Stimulated activated CD8-positive, alpha-beta memory T cell treated with anti-CD3 and anti-CD28 coated beads, Interleukin-12 subunit alpha, Interleukin-12 subunit beta, amount 100 ng/mL, for 1 hour (primary cell): ENCODE results near the gene VPS35.

Experiments
- DNase-seq: peaks from one replicate; pipeline ENCODE4 v3.0.0-alpha.2; 2020; ENCODE audit warnings: low read depth

VPS35 gene

DNA sequence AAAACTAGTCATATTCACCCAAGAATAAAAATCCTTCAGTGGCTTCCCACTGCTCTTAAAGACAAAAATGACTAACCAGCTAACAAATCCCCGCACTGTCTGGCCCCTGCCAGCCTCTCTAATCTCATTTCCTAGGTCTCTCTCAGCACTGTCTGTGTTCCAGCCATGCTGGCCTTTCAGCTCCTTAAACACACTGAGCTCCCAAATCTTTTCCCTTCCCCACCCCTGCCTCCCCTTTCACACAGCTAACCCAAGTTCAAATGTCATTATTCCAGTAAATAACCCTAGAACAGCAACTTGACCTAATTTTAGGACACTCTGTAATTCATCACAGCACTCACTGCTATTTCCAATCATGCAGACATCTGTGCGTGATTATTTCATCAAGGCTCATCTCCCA, 75.6 kb downstream of the VPS35 start:
- no peak for DNase-seq

- no peak for DNase-seq
Observed at GRCh38 chr16:46612121-46612520, 76.9 kb downstream of the VPS35 start.

DNA sequence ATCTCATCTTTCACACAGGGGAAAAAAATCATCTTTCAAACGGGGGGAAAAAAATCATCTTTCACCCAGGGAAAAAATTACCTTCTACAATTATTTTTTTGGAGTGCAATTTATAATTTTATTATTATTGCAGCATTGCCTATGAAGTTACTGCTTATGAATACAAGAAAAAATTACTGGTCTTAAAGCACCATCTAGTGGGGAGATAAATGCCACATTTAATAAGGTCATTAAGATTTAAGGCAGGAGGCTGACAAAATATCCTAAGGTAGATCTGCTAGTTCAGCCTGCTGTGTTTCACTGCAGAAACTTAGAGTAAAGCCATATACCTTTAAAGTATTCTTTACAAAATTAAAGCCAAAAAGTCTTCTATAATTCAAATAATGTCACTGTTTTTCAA, 81.4 kb downstream of the VPS35 start:
- no peak for DNase-seq

GRCh38 chr16:46606231-46606630, 82.7 kb downstream of the VPS35 start:
- no peak for DNase-seq
